Neural crest cell (in vitro differentiated cells): ENCODE measurements around the gene FKBP4. TPM values are rescaled to one million over a fixed set of nuclear protein-coding genes. Genes with fewer than 3 reads are reported as not detected.

Experiments
- DNase-seq: peaks from one replicate; pipeline ENCODE4 v3.0.0; 2021; ENCODE audit warnings: low read depth, mixed read lengths, low spot score
- H3K27ac Mint-ChIP-seq: one replicate; pipeline ENCODE4 v1.8.0; 2021; ENCODE audit warnings: mild to moderate bottlenecking, mixed read lengths; ENCODE audit not compliant: unreplicated experiment
- H3K27me3 Mint-ChIP-seq: 2 replicates; pipeline ENCODE4 v1.8.0; 2021; ENCODE audit warnings: low read depth, mild to moderate bottlenecking, mixed read lengths
- H3K36me3 Mint-ChIP-seq: 2 replicates; pipeline ENCODE4 v1.8.0; 2021; ENCODE audit warnings: low read depth, mild to moderate bottlenecking, mixed read lengths
- H3K4me1 Mint-ChIP-seq: 2 replicates; pipeline ENCODE4 v1.8.0; 2021; ENCODE audit warnings: mixed read lengths
- H3K4me3 Mint-ChIP-seq: one replicate; pipeline ENCODE4 v1.8.0; 2021; ENCODE audit warnings: mild to moderate bottlenecking, mixed read lengths
- H3K9me3 Mint-ChIP-seq: 2 replicates; pipeline ENCODE4 v1.8.0; 2021; ENCODE audit warnings: mixed read lengths
- total RNA-seq: library from RNA; stranded (reverse); gene quantifications from 2 replicates; pipeline ENCODE4 v1.2.1, GENCODE V29; 2021
- TF ChIP-seq, protein P1 (sequence below): fragments of 200-600 bp; sonication (generic); conservative IDR thresholded peaks from 2 replicates; pipeline ENCODE4 v1.5.0; 2021; ENCODE audit warnings: antibody characterized with exemption, mild to moderate bottlenecking

Gene FKBP4
- total RNA-seq, 1 donor from 2014 or later: 102 TPM

DNA sequence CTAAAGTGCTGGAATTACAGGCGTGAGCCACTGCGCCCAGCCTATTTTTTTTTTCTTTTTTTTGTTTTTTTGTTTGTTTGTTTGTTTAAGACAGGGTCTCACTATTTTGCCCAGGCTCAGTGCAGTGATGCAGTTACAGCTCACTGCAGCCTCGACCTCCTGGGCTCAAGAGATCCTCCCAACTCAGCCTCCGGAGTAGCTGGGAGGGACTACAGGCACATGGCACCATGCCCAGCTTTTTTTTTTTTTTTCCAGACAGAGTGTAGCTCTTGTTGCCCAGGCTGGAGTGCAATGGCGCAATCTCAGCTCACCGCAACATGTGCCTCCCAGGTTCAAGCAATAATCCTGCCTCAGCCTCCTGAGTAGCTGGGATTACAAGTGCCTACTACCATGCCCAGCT, 11.9 kb downstream of the FKBP4 start:
- H3K4me3 Mint-ChIP-seq: no peak overlapping the region
- no peaks in the 10 kb centered on the region for H3K9me3 Mint-ChIP-seq
- no peak for DNase-seq
- no peaks in the 10 kb centered on the region for H3K27me3 Mint-ChIP-seq
- peaks cover 6% of the 10 kb centered on the region for H3K36me3 Mint-ChIP-seq
- no peak overlapping the region for H3K27ac Mint-ChIP-seq
- TF ChIP-seq, protein P1, sequence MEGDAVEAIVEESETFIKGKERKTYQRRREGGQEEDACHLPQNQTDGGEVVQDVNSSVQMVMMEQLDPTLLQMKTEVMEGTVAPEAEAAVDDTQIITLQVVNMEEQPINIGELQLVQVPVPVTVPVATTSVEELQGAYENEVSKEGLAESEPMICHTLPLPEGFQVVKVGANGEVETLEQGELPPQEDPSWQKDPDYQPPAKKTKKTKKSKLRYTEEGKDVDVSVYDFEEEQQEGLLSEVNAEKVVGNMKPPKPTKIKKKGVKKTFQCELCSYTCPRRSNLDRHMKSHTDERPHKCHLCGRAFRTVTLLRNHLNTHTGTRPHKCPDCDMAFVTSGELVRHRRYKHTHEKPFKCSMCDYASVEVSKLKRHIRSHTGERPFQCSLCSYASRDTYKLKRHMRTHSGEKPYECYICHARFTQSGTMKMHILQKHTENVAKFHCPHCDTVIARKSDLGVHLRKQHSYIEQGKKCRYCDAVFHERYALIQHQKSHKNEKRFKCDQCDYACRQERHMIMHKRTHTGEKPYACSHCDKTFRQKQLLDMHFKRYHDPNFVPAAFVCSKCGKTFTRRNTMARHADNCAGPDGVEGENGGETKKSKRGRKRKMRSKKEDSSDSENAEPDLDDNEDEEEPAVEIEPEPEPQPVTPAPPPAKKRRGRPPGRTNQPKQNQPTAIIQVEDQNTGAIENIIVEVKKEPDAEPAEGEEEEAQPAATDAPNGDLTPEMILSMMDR: no peak
- peaks cover 3% of the 10 kb centered on the region for H3K4me1 Mint-ChIP-seq

DNA sequence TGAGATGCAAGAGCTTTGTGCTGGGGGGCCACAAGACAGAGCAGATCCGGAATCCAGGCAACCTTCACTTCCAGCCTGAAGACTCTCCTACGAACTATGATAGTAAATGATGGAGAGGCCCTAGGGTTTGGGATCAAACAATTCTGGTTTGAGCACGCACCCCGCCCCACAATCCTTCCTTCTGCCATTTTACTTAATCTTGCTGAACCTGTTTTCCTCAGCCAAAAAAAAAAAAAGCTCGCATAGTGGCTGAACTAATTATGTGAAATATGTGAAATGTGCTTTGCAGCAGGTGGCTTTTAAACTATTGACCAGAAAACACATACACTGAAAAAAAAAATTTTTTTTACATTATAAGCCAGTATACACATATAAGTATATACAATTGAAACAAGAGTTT, 17.0 kb downstream of the FKBP4 start:
- Mint-ChIP-seq H3K4me3 (peak overlapping the region; percentile 45), H3K27ac (no peak overlapping the region), H3K36me3 (no peaks in the 10 kb centered on the region), H3K4me1 (peaks cover 14% of the 10 kb centered on the region), H3K9me3 (no peaks in the 10 kb centered on the region), H3K27me3 (no peaks in the 10 kb centered on the region)
- TF ChIP-seq, protein P1: no peak
- DNase-seq: no peak

DNA sequence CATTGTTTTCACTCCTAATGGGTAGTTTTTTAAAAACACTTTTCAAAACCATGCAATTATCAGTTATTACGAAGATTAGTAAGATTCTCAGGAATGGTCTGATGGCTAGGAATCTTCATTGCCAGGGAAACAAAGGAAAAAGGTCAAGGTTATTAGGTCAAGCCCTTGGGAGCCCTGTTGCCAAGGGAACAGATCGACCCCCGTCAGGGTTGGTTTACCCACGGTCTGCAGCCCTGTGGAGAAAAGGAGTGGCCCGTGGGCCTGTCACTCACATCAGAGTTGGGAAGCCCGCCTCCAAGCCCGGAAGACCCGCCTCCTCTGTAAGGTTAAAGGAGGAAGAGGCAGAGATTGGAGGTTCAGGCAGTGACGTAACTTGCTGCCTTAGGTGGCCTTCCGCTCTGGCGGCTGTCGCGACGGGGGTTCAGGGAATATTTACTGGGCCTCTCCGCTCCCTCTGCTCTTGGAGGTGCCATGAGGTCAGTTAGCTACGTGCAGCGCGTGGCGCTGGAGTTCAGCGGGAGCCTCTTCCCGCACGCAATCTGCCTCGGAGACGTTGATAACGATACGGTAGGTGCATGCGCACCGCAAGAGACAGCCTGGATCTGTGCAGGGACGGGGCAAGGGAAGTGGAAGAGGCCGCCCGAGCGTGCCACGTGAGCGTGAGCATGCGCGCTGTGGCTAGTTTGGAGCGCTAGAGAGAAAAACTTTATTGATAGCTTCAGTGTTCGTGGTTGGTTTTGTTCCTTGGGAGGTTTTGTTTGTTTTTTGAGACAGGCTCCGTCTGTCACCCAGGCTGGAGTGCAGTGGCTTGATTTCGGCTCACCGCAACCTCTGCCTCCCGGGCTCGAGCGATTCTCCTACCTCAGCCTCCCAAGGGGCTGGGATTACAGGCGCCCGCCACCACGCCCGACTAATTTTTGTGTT, 17.8 kb downstream of the FKBP4 start, which contains the start of gene ITFG2:
ITFG2 (plus strand) TSS at position 379 of the 924 bp plus-strand sequence; CDS start at position 472, 93 bp downstream.
- Mint-ChIP-seq H3K4me1 (peaks cover 14% of the 10 kb centered on the region), H3K36me3 (no peaks in the 10 kb centered on the region), H3K9me3 (no peaks in the 10 kb centered on the region), H3K4me3 (peak within 1 kb of the TSS; percentile 100), H3K27ac (peak within 1 kb of the TSS; percentile 100), H3K27me3 (no peaks in the 10 kb centered on the region)
- TF ChIP-seq, protein P1: no peak
- DNase-seq: peak; percentile 93

DNA sequence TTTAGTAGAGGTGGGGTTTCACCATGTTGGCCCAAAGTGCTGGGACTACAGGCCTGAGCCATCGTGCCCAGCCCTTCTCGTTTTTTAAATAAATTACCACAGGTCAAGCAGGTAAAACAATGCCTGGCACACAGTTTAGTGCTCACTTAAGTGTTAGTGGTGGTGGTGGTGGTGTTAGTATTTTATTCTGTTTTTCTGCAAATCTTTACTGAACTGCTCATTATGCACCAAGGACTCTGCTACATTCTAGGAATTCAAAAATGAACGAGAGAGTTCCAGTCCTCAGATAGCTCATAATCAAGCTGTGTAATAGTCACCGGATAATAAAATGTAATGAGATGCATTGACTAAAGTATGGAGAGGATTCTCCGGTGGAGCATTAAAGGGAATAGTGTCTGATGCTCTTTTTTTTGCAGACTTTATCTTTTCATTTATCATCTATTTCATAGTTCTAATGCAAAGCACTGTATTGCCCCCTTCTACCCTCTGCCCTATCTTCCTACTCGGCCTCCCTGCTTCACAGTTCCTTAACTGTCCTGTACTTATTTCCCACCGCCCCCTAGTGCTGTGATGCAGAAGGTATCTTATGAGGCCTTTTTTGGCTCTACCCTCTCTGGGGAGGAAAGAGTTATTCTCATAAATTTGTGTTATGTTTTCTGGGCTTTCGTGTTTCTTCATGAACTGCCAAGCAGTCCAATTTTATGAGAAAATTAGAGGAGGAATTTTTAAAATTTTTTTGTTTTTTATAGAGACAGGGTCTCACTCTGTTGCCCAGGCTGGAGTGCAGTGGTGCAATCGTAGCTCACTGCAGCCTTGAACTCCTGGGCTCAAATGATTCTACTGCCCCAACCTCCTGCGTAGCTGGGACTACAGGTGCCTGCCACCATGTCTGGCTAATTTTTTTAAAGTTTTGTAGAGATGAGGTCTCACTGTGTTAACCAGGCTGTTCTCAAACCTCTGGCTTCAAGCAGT, 18.7 kb downstream of the FKBP4 start:
- Mint-ChIP-seq H3K4me3 (peak overlapping the region; percentile 100), H3K27me3 (no peaks in the 10 kb centered on the region), H3K9me3 (no peaks in the 10 kb centered on the region), H3K27ac (no peak overlapping the region), H3K36me3 (peaks cover 6% of the 10 kb centered on the region), H3K4me1 (peaks cover 14% of the 10 kb centered on the region)
- TF ChIP-seq, protein P1: peak; percentile 90
- peak; percentile 41 for DNase-seq

DNA sequence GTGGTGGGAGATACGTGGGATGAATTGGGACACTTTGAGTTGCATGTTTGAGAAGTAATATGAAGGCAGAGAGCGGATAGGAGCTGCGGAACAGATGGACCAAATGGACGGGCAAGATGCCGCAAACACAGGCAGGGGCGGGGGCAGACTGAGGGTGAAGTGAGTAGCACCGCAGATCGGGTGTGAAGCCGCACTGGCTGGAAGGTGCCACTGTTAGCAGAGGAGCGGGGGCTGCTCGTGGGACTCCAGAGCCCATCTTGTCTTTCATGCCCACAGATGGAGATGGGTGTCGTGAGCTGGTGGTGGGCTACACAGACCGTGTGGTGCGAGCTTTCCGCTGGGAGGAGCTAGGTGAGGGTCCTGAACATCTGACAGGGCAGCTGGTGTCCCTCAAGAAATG, 25.0 kb downstream of the FKBP4 start:
- Mint-ChIP-seq H3K4me1 (peaks cover 6% of the 10 kb centered on the region), H3K9me3 (no peaks in the 10 kb centered on the region), H3K4me3 (peak overlapping the region; percentile 21), H3K27me3 (no peaks in the 10 kb centered on the region), H3K36me3 (peaks cover 12% of the 10 kb centered on the region), H3K27ac (peak overlapping the region; percentile 76)
- TF ChIP-seq, protein P1: no peak
- DNase-seq: no peak
